IPS DF 6.9 (cell line): ENCODE results near the gene AGBL1.

Experiments used
- DNase-seq: peaks from one replicate; pipeline ENCODE4 v3.0.0-alpha.2; 2013; ENCODE audit warnings: low read depth, low spot score
- H3K27ac ChIP-seq: one replicate; pipeline ENCODE4 v1.5.1; 2013; ENCODE audit warnings: low read length, control low read depth
- H3K27me3 ChIP-seq: 2 replicates; pipeline ENCODE4 v1.6.1; 2013; ENCODE audit warnings: mild to moderate bottlenecking, low read length; ENCODE audit not compliant: control insufficient read depth, insufficient read depth
- H3K36me3 ChIP-seq: 2 replicates; pipeline ENCODE4 v1.6.1; 2013; ENCODE audit warnings: low read length; ENCODE audit not compliant: control insufficient read depth, insufficient read depth
- H3K4me1 ChIP-seq: 2 replicates; pipeline ENCODE4 v1.6.1; 2013; ENCODE audit warnings: low read length; ENCODE audit not compliant: control insufficient read depth, insufficient read depth
- H3K4me3 ChIP-seq: 2 replicates; pipeline ENCODE4 v1.5.1; 2013; ENCODE audit warnings: mild to moderate bottlenecking, low read length
- H3K9me3 ChIP-seq: 2 replicates; pipeline ENCODE4 v1.6.1; 2013; ENCODE audit warnings: low read length, inconsistent platforms; ENCODE audit not compliant: control insufficient read depth, insufficient read depth
- WGBS: extraction: QIAGEN DNeasy Blood & Tissue Kit; methylation state at CpG from one replicate; pipeline ENCODE4 v1.1.7; 2013; ENCODE audit warnings: mixed read lengths, missing lambda C conversion rate; ENCODE audit not compliant: insufficient read length, insufficient coverage; 5-methylcytosine and 5-hydroxymethylcytosine counted together

AGBL1 gene

DNA sequence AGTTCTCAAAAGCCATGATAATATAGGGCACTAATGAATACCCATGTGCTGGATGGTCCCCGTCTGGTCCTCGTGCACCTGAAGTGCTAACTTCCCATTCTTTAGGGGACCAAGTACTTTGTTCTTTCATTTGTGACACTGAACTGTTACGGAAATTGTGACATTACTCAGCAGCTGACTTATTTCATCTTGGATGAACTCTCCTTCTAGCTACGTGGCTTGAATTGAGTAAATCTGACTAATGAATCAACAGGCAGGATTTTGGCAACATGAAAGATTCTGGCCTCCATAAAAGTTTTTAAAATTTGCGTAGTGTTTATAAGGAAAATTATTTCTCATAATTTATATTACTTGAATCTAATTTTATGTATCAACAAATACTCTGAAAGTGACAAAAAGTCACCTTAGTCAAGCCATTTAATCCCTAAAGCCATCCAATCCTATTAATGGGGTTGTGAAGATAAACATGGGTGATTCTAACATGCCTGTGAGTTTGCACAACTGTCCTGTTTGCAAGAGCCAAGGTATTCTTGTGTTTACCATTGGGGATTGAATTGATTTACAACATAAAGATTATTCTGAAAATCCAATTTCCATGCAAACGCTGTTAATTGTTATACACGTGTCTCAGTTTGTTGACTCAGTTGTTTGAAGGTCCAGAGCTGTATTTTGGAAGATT, 119.9 kb downstream of the AGBL1 start:
- DNase-seq, result no peak
- no peaks in the 10 kb centered on the region for H3K27me3 ChIP-seq
- H3K9me3 ChIP-seq, result no peaks in the 10 kb centered on the region; the same call in 1 of the 2 replicates
- H3K4me1 ChIP-seq, result 0 out of 2 replicates have a peak, but pooled peaks cover 2% of the 10 kb centered on the region
- WGBS, result no CpG with 5 or more reads among the region's 7 CpGs
- no peaks in the 10 kb centered on the region for H3K36me3 ChIP-seq
- H3K27ac ChIP-seq, result no peak overlapping the region
- H3K4me3 ChIP-seq, result no peak overlapping the region

DNA sequence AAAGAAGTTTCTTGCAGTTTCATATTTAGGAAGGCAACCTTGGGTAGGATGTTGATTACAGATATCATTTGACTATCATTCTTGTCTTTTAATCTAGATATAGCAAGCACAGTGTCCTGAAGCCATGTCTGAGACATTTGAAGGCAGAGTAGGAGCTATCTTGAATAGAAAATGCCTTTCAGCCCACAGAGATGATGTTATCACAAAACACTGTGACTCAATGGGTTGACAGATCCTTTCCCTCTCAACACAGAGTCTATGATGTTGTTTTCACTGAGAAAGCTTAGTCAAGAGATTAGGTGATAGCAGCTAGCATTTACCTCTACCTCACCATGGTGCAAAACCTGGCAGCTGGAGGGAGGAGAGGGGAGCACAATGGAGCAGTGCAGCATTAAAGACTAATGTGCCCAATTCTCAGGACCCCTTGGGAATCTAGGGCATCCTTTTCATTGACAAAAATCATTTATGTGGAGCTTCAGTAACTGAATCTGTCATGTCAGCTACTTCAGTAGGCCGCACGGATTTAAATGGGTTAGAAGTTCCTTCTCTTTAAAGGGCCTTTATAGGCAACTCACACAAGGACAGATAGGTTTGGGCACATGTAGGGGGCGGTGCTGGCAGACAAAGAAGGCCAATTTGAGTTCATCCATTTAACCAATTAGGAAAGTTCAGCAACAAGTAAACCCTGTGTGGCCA, 121.8 kb downstream of the AGBL1 start:
- no peaks in the 10 kb centered on the region; the same call in 1 of the 2 replicates for H3K9me3 ChIP-seq
- no CpG with 5 or more reads among the region's 3 CpGs for WGBS
- DNase-seq, result no peak

GRCh38 chr15:86203462-86203861, 123.8 kb downstream of the AGBL1 start:
- Histone ChIP-seq H3K4me1 (0 out of 2 replicates have a peak, but pooled peaks cover 2% of the 10 kb centered on the region), H3K4me3 (no peak overlapping the region), H3K36me3 (no peaks in the 10 kb centered on the region), H3K9me3 (no peaks in the 10 kb centered on the region; the same call in 1 of the 2 replicates), H3K27ac (no peak overlapping the region), H3K27me3 (no peaks in the 10 kb centered on the region)
- WGBS, result no CpG with 5 or more reads among the region's 2 CpGs
- DNase-seq, result no peak

More for the DNA sequence above, 121.8 kb downstream of the AGBL1 start:
- Histone ChIP-seq H3K4me3 (no peak overlapping the region), H3K27ac (no peak overlapping the region), H3K36me3 (no peaks in the 10 kb centered on the region), H3K4me1 (0 out of 2 replicates have a peak, but pooled peaks cover 2% of the 10 kb centered on the region), H3K27me3 (no peaks in the 10 kb centered on the region)

DNA sequence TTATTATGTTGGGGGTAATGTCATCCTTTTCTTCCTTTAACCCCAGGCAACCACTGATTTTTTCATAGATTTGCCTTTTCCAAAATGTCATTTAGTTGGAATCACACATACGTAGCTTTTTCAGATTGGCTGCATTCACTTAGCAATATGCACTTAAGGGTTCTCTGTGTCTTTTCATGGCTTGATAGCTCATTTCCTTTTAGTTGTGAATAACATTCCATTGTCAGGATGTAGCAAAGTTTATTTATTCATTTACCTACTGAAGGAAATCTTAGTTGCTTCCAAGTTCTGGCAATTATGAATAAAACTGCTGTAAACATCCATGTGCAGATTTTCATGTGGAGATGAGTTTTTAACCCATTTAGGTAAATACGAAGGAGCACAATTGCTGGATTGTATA, 125.4 kb downstream of the AGBL1 start:
- no peaks in the 10 kb centered on the region for H3K4me1 ChIP-seq
- no peaks in the 10 kb centered on the region for H3K27me3 ChIP-seq
- H3K36me3 ChIP-seq, result no peaks in the 10 kb centered on the region
- no peak overlapping the region for H3K27ac ChIP-seq
- DNase-seq, result no peak
- WGBS, result no CpG with 5 or more reads among the region's 2 CpGs
- H3K4me3 ChIP-seq, result no peak overlapping the region
- no peaks in the 10 kb centered on the region for H3K9me3 ChIP-seq

GRCh38 chr15:86213420-86213819, 133.7 kb downstream of the AGBL1 start:
- Histone ChIP-seq H3K4me3 (no peak overlapping the region), H3K27me3 (no peaks in the 10 kb centered on the region), H3K27ac (no peak overlapping the region), H3K4me1 (no peaks in the 10 kb centered on the region), H3K9me3 (peaks cover 2% of the 10 kb centered on the region), H3K36me3 (no peaks in the 10 kb centered on the region)
- WGBS, result no CpG with 5 or more reads among the region's 3 CpGs
- DNase-seq, result no peak

DNA sequence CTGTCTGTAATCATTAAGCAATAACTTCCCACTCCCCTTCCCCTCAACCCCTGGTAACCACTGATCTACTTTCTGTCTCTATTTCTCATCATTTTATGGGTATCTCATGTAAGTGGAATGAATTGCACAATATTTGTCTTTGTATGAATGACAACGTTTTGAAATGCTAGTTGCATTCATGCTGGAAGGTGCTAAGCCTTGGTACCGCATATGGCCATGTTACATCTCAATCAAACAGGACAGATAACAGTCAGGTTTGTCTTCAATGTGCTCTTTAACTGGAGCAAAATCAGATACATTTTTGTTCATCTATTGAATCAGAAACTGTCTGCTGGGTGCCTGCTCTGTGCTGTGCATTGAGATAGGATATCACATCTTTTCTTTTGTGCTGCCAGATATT, 134.2 kb downstream of the AGBL1 start:
- Histone ChIP-seq H3K36me3 (no peaks in the 10 kb centered on the region), H3K4me3 (no peak overlapping the region), H3K27me3 (no peaks in the 10 kb centered on the region), H3K9me3 (peaks cover 2% of the 10 kb centered on the region), H3K4me1 (no peaks in the 10 kb centered on the region), H3K27ac (no peak overlapping the region)
- WGBS, result no CpG with 5 or more reads among the region's 2 CpGs
- DNase-seq, result no peak

GRCh38 chr15:86221119-86221518, 141.4 kb downstream of the AGBL1 start:
- H3K4me1 ChIP-seq, result no peaks in the 10 kb centered on the region
- H3K4me3 ChIP-seq, result no peak overlapping the region
- no peaks in the 10 kb centered on the region for H3K27me3 ChIP-seq
- no peak overlapping the region for H3K27ac ChIP-seq
- no CpG with 5 or more reads among the region's 3 CpGs for WGBS
- no peaks in the 10 kb centered on the region for H3K9me3 ChIP-seq
- no peak for DNase-seq
- no peaks in the 10 kb centered on the region for H3K36me3 ChIP-seq

DNA sequence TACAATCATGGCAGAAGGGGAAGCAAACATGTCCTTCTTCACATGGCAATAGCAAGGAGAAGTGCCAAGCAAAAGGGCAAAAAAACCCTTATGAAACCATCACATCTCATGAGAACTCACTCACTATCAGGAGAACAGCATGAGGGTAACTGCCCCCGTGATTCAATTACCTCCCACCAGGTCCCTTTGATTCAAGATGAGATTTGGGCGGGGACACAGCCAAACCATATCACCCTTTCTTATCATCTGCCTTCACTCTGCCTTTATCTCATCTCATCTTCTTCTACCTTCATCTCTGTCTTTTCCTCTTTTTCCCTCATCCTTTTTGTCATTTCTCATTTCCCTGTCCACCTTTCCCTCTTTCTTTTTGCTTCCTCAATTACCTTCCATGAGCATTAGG, 149.6 kb downstream of the AGBL1 start:
- DNase-seq, result no peak
- no peaks in the 10 kb centered on the region for H3K9me3 ChIP-seq
- H3K36me3 ChIP-seq, result no peaks in the 10 kb centered on the region
- H3K4me3 ChIP-seq, result no peak overlapping the region
- no peak overlapping the region for H3K27ac ChIP-seq
- WGBS, result no CpG with 5 or more reads among the region's 2 CpGs
- H3K4me1 ChIP-seq, result no peaks in the 10 kb centered on the region
- H3K27me3 ChIP-seq, result no peaks in the 10 kb centered on the region

- H3K27ac ChIP-seq, result no peak overlapping the region
- H3K9me3 ChIP-seq, result no peaks in the 10 kb centered on the region
- H3K4me3 ChIP-seq, result no peak overlapping the region
- no CpG with 5 or more reads among the region's 6 CpGs for WGBS
- H3K4me1 ChIP-seq, result no peaks in the 10 kb centered on the region
- no peaks in the 10 kb centered on the region for H3K36me3 ChIP-seq
- H3K27me3 ChIP-seq, result no peaks in the 10 kb centered on the region
- DNase-seq, result no peak
These were observed 150.3 kb downstream of the AGBL1 start for GRCh38 chr15:86229936-86230335.

- peak; percentile 57 for DNase-seq
These were observed 152.4 kb downstream of the AGBL1 start for GRCh38 chr15:86231864-86232721.

More at GRCh38 chr15:86231864-86232721, 152.4 kb downstream of the AGBL1 start:
- Histone ChIP-seq H3K36me3 (no peaks in the 10 kb centered on the region), H3K27me3 (no peaks in the 10 kb centered on the region), H3K4me1 (peaks cover 3% of the 10 kb centered on the region; the same call in 1 of the 2 replicates), H3K9me3 (no peaks in the 10 kb centered on the region), H3K4me3 (no peak overlapping the region), H3K27ac (no peak overlapping the region)
- no CpG with 5 or more reads among the region's 19 CpGs for WGBS
